ENCODE results near the gene PCSK6. TPM values are rescaled to one million over a fixed set of nuclear protein-coding genes. Genes with fewer than 3 reads are reported as not detected.
"Not testable (repeated sequence)": the region's sequence is repeated elsewhere in the genome, so short reads cannot be mapped to it uniquely, and the experiment has no call there.

Gene PCSK6
- total RNA-seq, 2 experiments from 2014 or later = 0.57 TPM; not detected in 1

- Histone ChIP-seq H3K9me2 (ENCODE audit: insufficient read depth, low read length) (no peaks in the 10 kb centered on the region), H3K4me3 (ENCODE audit: low read depth, low read length, poor library complexity, severe bottlenecking) (no peak overlapping the region), H3K79me2 (ENCODE audit: insufficient read depth, low read depth, low read length) (no peaks in the 10 kb centered on the region), H4K20me1 (ENCODE audit: insufficient read depth, low read length) (no peaks in the 10 kb centered on the region), H3K4me1 (ENCODE audit: insufficient read depth, low read length, poor library complexity, severe bottlenecking) (no peaks in the 10 kb centered on the region), H3K36me3 (ENCODE audit: insufficient read depth, low read length) (no peaks in the 10 kb centered on the region), H3K27ac (ENCODE audit: low read depth, low read length, poor library complexity, severe bottlenecking) (no peak overlapping the region), H2AFZ (ENCODE audit: low read length) (no peak overlapping the region), H3K9me3 (ENCODE audit: low read length) (no peaks in the 10 kb centered on the region), H3K4me2 (ENCODE audit: low read length) (no peak overlapping the region)
- ChIA-PET POLR2A (no interaction called here), CTCF (ENCODE audit: unreplicated experiment) (no interaction called here)
- DNase-seq (ENCODE audit: low spot score) = no peak
- intact Hi-C loops (cut with micrococcal nuclease; ENCODE audit: unreplicated experiment) = no loop called here
- no TSS peak for BruUV-seq (replicated peaks)
- TF ChIP-seq CTCF (conservative IDR thresholded peaks at IDR 0.05; ENCODE audit: low read length) (no peak), EZH2phosphoT487 (IDR thresholded peaks at IDR 0.05; ENCODE audit: borderline replicate concordance, low read depth, low read length) (no peak)
Observed at GRCh38 chr15:101456057-101456739, 33.3 kb downstream of the PCSK6 start.

GRCh38 chr15:101455291-101456025 is 34.0 kb downstream of the PCSK6 start:
- H2AFZ ChIP-seq (ENCODE audit: low read length) = no peak overlapping the region
- no peaks in the 10 kb centered on the region for H3K36me3 ChIP-seq (ENCODE audit: insufficient read depth, low read length)
- DNase-seq (ENCODE audit: low spot score) = no peak
- H3K4me3 ChIP-seq (ENCODE audit: low read depth, low read length, poor library complexity, severe bottlenecking) = no peak overlapping the region
- H3K79me2 ChIP-seq (ENCODE audit: insufficient read depth, low read depth, low read length) = no peaks in the 10 kb centered on the region
- H4K20me1 ChIP-seq (ENCODE audit: insufficient read depth, low read length) = no peaks in the 10 kb centered on the region
- ChIA-PET POLR2A (no interaction called here), CTCF (ENCODE audit: unreplicated experiment) (no interaction called here)
- H3K27ac ChIP-seq (ENCODE audit: low read depth, low read length, poor library complexity, severe bottlenecking) = no peak overlapping the region
- no peaks in the 10 kb centered on the region for H3K9me3 ChIP-seq (ENCODE audit: low read length)
- intact Hi-C loops (cut with micrococcal nuclease; ENCODE audit: unreplicated experiment) = no loop called here
- no TSS peak for BruUV-seq (replicated peaks)
- no peaks in the 10 kb centered on the region for H3K4me1 ChIP-seq (ENCODE audit: insufficient read depth, low read length, poor library complexity, severe bottlenecking)
- H3K9me2 ChIP-seq (ENCODE audit: insufficient read depth, low read length) = no peaks in the 10 kb centered on the region
- no peak overlapping the region for H3K4me2 ChIP-seq (ENCODE audit: low read length)
- TF ChIP-seq CTCF (conservative IDR thresholded peaks at IDR 0.05; ENCODE audit: low read length) = no peak
- no peak for TF ChIP-seq EZH2phosphoT487 (IDR thresholded peaks at IDR 0.05; ENCODE audit: borderline replicate concordance, low read depth, low read length)

- H4K20me1 ChIP-seq (ENCODE audit: insufficient read depth, low read length); CTCF ChIA-PET (ENCODE audit: unreplicated experiment); H3K4me1 ChIP-seq (ENCODE audit: insufficient read depth, low read length, poor library complexity, severe bottlenecking); H3K79me2 ChIP-seq (ENCODE audit: insufficient read depth, low read depth, low read length); H2AFZ ChIP-seq (ENCODE audit: low read length); H3K9me3 ChIP-seq (ENCODE audit: low read length); H3K4me2 ChIP-seq (ENCODE audit: low read length); H3K9me2 ChIP-seq (ENCODE audit: insufficient read depth, low read length); BruUV-seq (replicated peaks); intact Hi-C loops (cut with micrococcal nuclease; ENCODE audit: unreplicated experiment); H3K36me3 ChIP-seq (ENCODE audit: insufficient read depth, low read length); DNase-seq (ENCODE audit: low spot score); H3K4me3 ChIP-seq (ENCODE audit: low read depth, low read length, poor library complexity, severe bottlenecking); H3K27ac ChIP-seq (ENCODE audit: low read depth, low read length, poor library complexity, severe bottlenecking); POLR2A ChIA-PET: not testable (repeated sequence)
Observed at GRCh38 chr15:101454781-101455180, 34.7 kb downstream of the PCSK6 start.
